Uterus (tissue), 2 donors: Measurements from ENCODE around the gene FABP2.

ENCODE experiments used
- CTCF ChIP-seq, 4 experiments: fragments of 200-600 bp in 2 of 4; fragments of 450-650 bp in 2 of 4; sonication (generic) in 2 of 4; IDR thresholded peaks; one replicate each; pipeline ENCODE4 v1.5.1; 2016 to 2019; ENCODE audit warnings: antibody characterized with exemption in 4 of 4, mild to moderate bottlenecking in 2 of 4, moderate library complexity in 1 of 4
- POLR2A ChIP-seq, 2 donors: fragments of 450-650 bp; IDR thresholded peaks; one replicate each; pipeline ENCODE4 v1.6.1; 2016; ENCODE audit warnings: antibody characterized with exemption in 2 of 2, mild to moderate bottlenecking in 1 of 2, moderate library complexity in 1 of 2

- TF ChIP-seq CTCF (IDR thresholded peaks at IDR 0.05), result no peak
- TF ChIP-seq POLR2A (IDR thresholded peaks at IDR 0.05), result no peak
These were observed 24.1 kb downstream of the FABP2 start for GRCh38 chr4:119297795-119298194.
